ENCODE data around the gene RETREG1.

Gene RETREG1

GRCh38 chr5:16536246-16536645 is 80.6 kb downstream of the RETREG1 start:
- Mint-ChIP-seq H3K36me3 (ENCODE audit: insufficient read depth) (peaks cover 3% of the 10 kb centered on the region), H3K27me3 (no peaks in the 10 kb centered on the region), H3K4me3 (no peak overlapping the region), H3K9me3 (no peaks in the 10 kb centered on the region), H3K4me1 (ENCODE audit: low read depth in 2 of 2) (peaks cover 16 to 20% of the 10 kb centered on the region in 2 donors), H3K27ac (no peak overlapping the region)
- DNase-seq: no peak
- no peak for ATAC-seq (replicated peaks)

- Mint-ChIP-seq H3K4me3 (no peak overlapping the region), H3K27ac (no peak overlapping the region), H3K9me3 (no peaks in the 10 kb centered on the region), H3K27me3 (no peaks in the 10 kb centered on the region), H3K36me3 (ENCODE audit: insufficient read depth) (peaks cover 3% of the 10 kb centered on the region), H3K4me1 (ENCODE audit: low read depth in 2 of 2) (peaks cover 7% of the 10 kb centered on the region in 2 donors)
- DNase-seq (no peak), ATAC-seq (replicated peaks) (no peak)
Observed at GRCh38 chr5:16534280-16534679, 82.5 kb downstream of the RETREG1 start.

GRCh38 chr5:16531063-16531648 is 85.6 kb downstream of the RETREG1 start:
- no peaks in the 10 kb centered on the region for H3K27me3 Mint-ChIP-seq
- no peak overlapping the region for H3K4me3 Mint-ChIP-seq
- H3K27ac Mint-ChIP-seq: no peak overlapping the region
- DNase-seq (no peak), ATAC-seq (replicated peaks) (no peak)
- no peaks in the 10 kb centered on the region for H3K36me3 Mint-ChIP-seq (ENCODE audit: insufficient read depth)
- no peaks in the 10 kb centered on the region for H3K9me3 Mint-ChIP-seq
- peaks cover 5 to 9% of the 10 kb centered on the region in 2 donors for H3K4me1 Mint-ChIP-seq (ENCODE audit: low read depth in 2 of 2)

GRCh38 chr5:16529306-16529705 is 87.5 kb downstream of the RETREG1 start:
- no peaks in the 10 kb centered on the region for H3K36me3 Mint-ChIP-seq (ENCODE audit: insufficient read depth)
- H3K27me3 Mint-ChIP-seq: no peaks in the 10 kb centered on the region
- no peaks in the 10 kb centered on the region for H3K9me3 Mint-ChIP-seq
- no peak overlapping the region for H3K27ac Mint-ChIP-seq
- H3K4me1 Mint-ChIP-seq (ENCODE audit: low read depth in 2 of 2): peaks cover 6 to 13% of the 10 kb centered on the region in 2 donors
- DNase-seq (no peak), ATAC-seq (replicated peaks) (no peak)
- no peak overlapping the region for H3K4me3 Mint-ChIP-seq

GRCh38 chr5:16528382-16529110 is 88.3 kb downstream of the RETREG1 start:
- Mint-ChIP-seq H3K27me3 (no peaks in the 10 kb centered on the region), H3K27ac (peak overlapping the region in 1 of 2 donors; percentile 9), H3K4me3 (no peak overlapping the region), H3K4me1 (ENCODE audit: low read depth in 2 of 2) (peaks cover 10 to 20% of the 10 kb centered on the region in 2 donors), H3K36me3 (ENCODE audit: insufficient read depth) (no peaks in the 10 kb centered on the region), H3K9me3 (no peaks in the 10 kb centered on the region)
- no peak for DNase-seq
- no peak for ATAC-seq (replicated peaks)

GRCh38 chr5:16525651-16526050 is 91.1 kb downstream of the RETREG1 start:
- Mint-ChIP-seq H3K9me3 (no peaks in the 10 kb centered on the region), H3K4me1 (ENCODE audit: low read depth in 2 of 2) (peaks cover 17 to 24% of the 10 kb centered on the region in 2 donors), H3K27me3 (no peaks in the 10 kb centered on the region), H3K36me3 (ENCODE audit: insufficient read depth) (no peaks in the 10 kb centered on the region), H3K27ac (no peak overlapping the region), H3K4me3 (no peak overlapping the region)
- ATAC-seq (replicated peaks): no peak
- no peak for DNase-seq

GRCh38 chr5:16524286-16524685 is 92.5 kb downstream of the RETREG1 start:
- DNase-seq (no peak), ATAC-seq (replicated peaks) (no peak)
- H3K27me3 Mint-ChIP-seq: no peaks in the 10 kb centered on the region
- H3K27ac Mint-ChIP-seq: no peak overlapping the region
- H3K4me1 Mint-ChIP-seq (ENCODE audit: low read depth in 2 of 2): peaks cover 17 to 30% of the 10 kb centered on the region in 2 donors
- no peaks in the 10 kb centered on the region for H3K36me3 Mint-ChIP-seq (ENCODE audit: insufficient read depth)
- H3K4me3 Mint-ChIP-seq: no peak overlapping the region
- H3K9me3 Mint-ChIP-seq: no peaks in the 10 kb centered on the region

GRCh38 chr5:16521521-16522483 is 95.0 kb downstream of the RETREG1 start:
- no peaks in the 10 kb centered on the region for H3K27me3 Mint-ChIP-seq
- ATAC-seq (replicated peaks) (no peak), DNase-seq (no peak)
- H3K4me3 Mint-ChIP-seq: no peak overlapping the region
- H3K4me1 Mint-ChIP-seq (ENCODE audit: low read depth in 2 of 2): peaks cover 17 to 24% of the 10 kb centered on the region in 2 donors
- no peaks in the 10 kb centered on the region for H3K36me3 Mint-ChIP-seq (ENCODE audit: insufficient read depth)
- H3K9me3 Mint-ChIP-seq: no peaks in the 10 kb centered on the region
- no peak overlapping the region for H3K27ac Mint-ChIP-seq

- Mint-ChIP-seq H3K36me3 (ENCODE audit: insufficient read depth) (no peaks in the 10 kb centered on the region), H3K27ac (no peak overlapping the region), H3K9me3 (no peaks in the 10 kb centered on the region), H3K4me1 (ENCODE audit: low read depth in 2 of 2) (peaks cover 17 to 24% of the 10 kb centered on the region in 2 donors), H3K4me3 (no peak overlapping the region), H3K27me3 (no peaks in the 10 kb centered on the region)
- no peak for ATAC-seq (replicated peaks)
- no peak for DNase-seq
Observed at GRCh38 chr5:16520841-16521240, 96.0 kb downstream of the RETREG1 start.

GRCh38 chr5:16519435-16519834 is 97.4 kb downstream of the RETREG1 start:
- Mint-ChIP-seq H3K9me3 (no peaks in the 10 kb centered on the region), H3K4me1 (ENCODE audit: low read depth in 2 of 2) (peaks cover 13 to 21% of the 10 kb centered on the region in 2 donors), H3K27me3 (no peaks in the 10 kb centered on the region), H3K36me3 (ENCODE audit: insufficient read depth) (no peaks in the 10 kb centered on the region), H3K4me3 (no peak overlapping the region), H3K27ac (peak overlapping the region; percentile 39 to 60)
- DNase-seq: no peak
- no peak for ATAC-seq (replicated peaks)

- peaks cover 7 to 13% of the 10 kb centered on the region in 2 donors for H3K4me1 Mint-ChIP-seq (ENCODE audit: low read depth in 2 of 2)
Observed at GRCh38 chr5:16518606-16519005, 98.2 kb downstream of the RETREG1 start.

GRCh38 chr5:16515532-16515931 is 101.3 kb downstream of the RETREG1 start:
- H3K4me1 Mint-ChIP-seq (ENCODE audit: low read depth in 2 of 2): peaks cover 5 to 10% of the 10 kb centered on the region in 2 donors
- H3K27me3 Mint-ChIP-seq: no peaks in the 10 kb centered on the region
- no peak overlapping the region for H3K27ac Mint-ChIP-seq
- H3K9me3 Mint-ChIP-seq: no peaks in the 10 kb centered on the region
- no peak for DNase-seq
- H3K36me3 Mint-ChIP-seq (ENCODE audit: insufficient read depth): no peaks in the 10 kb centered on the region
- H3K4me3 Mint-ChIP-seq: no peak overlapping the region
- no peak for ATAC-seq (replicated peaks)

More at GRCh38 chr5:16518606-16519005, 98.2 kb downstream of the RETREG1 start:
- H3K9me3 Mint-ChIP-seq: no peaks in the 10 kb centered on the region
- no peak overlapping the region for H3K27ac Mint-ChIP-seq
- no peaks in the 10 kb centered on the region for H3K27me3 Mint-ChIP-seq
- no peak for DNase-seq
- no peaks in the 10 kb centered on the region for H3K36me3 Mint-ChIP-seq (ENCODE audit: insufficient read depth)
- H3K4me3 Mint-ChIP-seq: no peak overlapping the region
- no peak for ATAC-seq (replicated peaks)

- no peaks in the 10 kb centered on the region for H3K36me3 Mint-ChIP-seq (ENCODE audit: insufficient read depth)
- no peak for DNase-seq
- peaks cover 8 to 12% of the 10 kb centered on the region in 2 donors for H3K4me1 Mint-ChIP-seq (ENCODE audit: low read depth in 2 of 2)
- no peak for ATAC-seq (replicated peaks)
- H3K27me3 Mint-ChIP-seq: no peaks in the 10 kb centered on the region
- H3K9me3 Mint-ChIP-seq: no peaks in the 10 kb centered on the region
- H3K4me3 Mint-ChIP-seq: no peak overlapping the region
- H3K27ac Mint-ChIP-seq: no peak overlapping the region
Observed at GRCh38 chr5:16510098-16510497, 106.7 kb downstream of the RETREG1 start.

Measured in effector memory CD8-positive, alpha-beta T cell (primary cell).